ENCODE results near the gene HOXA7.

Gene HOXA7

DNA sequence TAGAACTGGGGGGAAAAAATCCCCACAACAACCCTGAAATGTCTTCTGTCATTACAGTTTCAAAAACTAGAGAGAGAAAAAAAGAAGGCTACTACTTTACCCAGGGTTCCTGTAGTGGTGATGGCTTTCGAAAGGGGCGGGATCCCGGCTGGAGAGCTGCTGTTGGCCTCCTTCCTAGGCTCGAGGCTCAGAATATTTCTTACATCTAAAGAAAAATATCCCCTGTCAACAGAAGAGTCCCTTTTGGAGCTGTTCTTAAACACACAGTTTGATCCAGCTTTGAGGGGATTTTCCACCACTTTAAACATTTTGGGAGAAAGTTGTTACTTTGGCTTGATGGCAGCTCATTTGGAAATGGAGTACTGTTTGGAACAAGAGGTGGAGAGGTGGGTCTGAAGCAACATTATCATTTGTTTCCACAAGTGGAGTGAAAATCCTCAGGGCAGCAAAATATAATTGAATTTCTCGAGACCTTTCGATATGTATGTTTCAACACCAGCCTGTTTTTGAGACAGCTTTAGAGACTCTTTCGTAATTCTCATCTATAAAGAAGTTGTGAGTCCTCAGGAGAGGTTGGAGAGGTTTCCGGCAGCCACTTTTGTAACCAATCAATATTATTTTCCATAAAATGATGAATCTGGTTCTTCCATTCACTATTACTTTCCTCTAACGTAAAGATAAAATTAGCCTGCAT, 38.4 kb upstream of the HOXA7 start:
- Histone ChIP-seq H3K27ac (no peak overlapping the region), H3K4me1 (ENCODE audit: control insufficient read depth in 1 of 2, insufficient read depth in 1 of 2, low read depth in 1 of 2, low read length in 1 of 2) (peaks cover 27 to 41% of the 10 kb centered on the region in 2 experiments), H3K36me3 (no peaks in the 10 kb centered on the region), H3K4me3 (ENCODE audit: low read depth in 1 of 2, low read length in 1 of 2) (no peak overlapping the region), H3K9me3 (no peaks in the 10 kb centered on the region), H3K27me3 (peaks cover 99% of the 10 kb centered on the region)
- TF ChIP-seq, protein P1, sequence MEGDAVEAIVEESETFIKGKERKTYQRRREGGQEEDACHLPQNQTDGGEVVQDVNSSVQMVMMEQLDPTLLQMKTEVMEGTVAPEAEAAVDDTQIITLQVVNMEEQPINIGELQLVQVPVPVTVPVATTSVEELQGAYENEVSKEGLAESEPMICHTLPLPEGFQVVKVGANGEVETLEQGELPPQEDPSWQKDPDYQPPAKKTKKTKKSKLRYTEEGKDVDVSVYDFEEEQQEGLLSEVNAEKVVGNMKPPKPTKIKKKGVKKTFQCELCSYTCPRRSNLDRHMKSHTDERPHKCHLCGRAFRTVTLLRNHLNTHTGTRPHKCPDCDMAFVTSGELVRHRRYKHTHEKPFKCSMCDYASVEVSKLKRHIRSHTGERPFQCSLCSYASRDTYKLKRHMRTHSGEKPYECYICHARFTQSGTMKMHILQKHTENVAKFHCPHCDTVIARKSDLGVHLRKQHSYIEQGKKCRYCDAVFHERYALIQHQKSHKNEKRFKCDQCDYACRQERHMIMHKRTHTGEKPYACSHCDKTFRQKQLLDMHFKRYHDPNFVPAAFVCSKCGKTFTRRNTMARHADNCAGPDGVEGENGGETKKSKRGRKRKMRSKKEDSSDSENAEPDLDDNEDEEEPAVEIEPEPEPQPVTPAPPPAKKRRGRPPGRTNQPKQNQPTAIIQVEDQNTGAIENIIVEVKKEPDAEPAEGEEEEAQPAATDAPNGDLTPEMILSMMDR (IDR thresholded peaks at IDR 0.05): no peak

DNA sequence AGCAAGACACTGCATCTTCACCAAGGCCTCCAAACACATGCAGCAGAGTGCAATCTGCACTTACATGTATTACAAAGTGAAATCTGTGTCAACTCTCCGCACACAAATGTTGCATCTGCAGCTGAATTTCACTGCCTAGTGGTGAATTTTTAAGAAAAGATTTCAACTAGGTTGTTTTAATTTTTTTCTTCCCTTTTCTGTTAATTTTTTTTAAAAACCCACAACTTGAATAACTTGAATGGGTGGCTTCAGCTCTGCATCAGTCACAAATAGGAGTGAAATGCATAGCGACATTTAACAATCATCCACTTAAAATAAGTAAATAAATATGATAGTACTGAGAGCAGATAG, 37.5 kb upstream of the HOXA7 start:
- no peaks in the 10 kb centered on the region for H3K9me3 ChIP-seq
- H3K4me1 ChIP-seq (ENCODE audit: control insufficient read depth in 1 of 2, insufficient read depth in 1 of 2, low read depth in 1 of 2, low read length in 1 of 2): peaks cover 26 to 39% of the 10 kb centered on the region in 2 experiments
- H3K27me3 ChIP-seq: peaks cover 100% of the 10 kb centered on the region
- H3K36me3 ChIP-seq: no peaks in the 10 kb centered on the region
- no peak overlapping the region for H3K27ac ChIP-seq
- H3K4me3 ChIP-seq (ENCODE audit: low read depth in 1 of 2, low read length in 1 of 2): no peak overlapping the region
- TF ChIP-seq, protein P1 (IDR thresholded peaks at IDR 0.05): no peak

DNA sequence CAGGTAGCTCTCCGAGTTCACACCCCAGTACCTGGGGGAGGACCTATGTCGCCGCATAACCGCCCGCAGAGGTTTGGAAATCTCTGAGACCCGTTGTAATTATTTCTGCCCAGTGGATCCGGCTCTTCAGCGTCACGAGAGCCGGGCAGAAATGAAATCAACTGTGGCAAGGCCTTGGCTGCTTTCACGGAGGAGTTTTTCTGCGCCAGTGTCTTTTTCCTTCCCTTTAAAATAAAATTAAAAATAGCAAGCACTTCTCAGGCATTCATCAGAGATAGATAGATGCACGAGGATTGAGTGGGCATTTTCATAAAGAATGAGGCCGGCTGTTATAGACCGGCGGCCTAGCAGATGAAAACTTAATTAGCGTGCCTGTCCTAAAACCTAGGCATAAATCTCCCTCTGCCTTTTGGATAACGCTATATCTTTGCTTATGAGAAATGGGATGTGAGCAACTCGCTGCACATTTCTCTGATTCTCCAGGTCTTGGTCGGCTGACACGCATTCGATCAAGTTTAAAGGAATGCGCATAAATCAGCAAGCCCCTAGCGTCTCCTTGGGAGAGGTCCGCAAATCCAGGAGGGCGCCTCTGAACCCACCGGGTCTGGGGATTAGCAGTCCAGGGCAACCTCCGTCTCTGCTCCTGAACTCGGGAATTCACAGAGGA, 37.0 kb upstream of the HOXA7 start:
- H3K4me1 ChIP-seq (ENCODE audit: control insufficient read depth in 1 of 2, insufficient read depth in 1 of 2, low read depth in 1 of 2, low read length in 1 of 2): peaks cover 28 to 39% of the 10 kb centered on the region in 2 experiments
- no peaks in the 10 kb centered on the region for H3K9me3 ChIP-seq
- H3K4me3 ChIP-seq (ENCODE audit: low read depth in 1 of 2, low read length in 1 of 2): peak overlapping the region; percentile 43 to 68
- TF ChIP-seq, protein P1 (IDR thresholded peaks at IDR 0.05): no peak
- peaks cover 100% of the 10 kb centered on the region for H3K27me3 ChIP-seq
- no peak overlapping the region for H3K27ac ChIP-seq
- no peaks in the 10 kb centered on the region for H3K36me3 ChIP-seq

DNA sequence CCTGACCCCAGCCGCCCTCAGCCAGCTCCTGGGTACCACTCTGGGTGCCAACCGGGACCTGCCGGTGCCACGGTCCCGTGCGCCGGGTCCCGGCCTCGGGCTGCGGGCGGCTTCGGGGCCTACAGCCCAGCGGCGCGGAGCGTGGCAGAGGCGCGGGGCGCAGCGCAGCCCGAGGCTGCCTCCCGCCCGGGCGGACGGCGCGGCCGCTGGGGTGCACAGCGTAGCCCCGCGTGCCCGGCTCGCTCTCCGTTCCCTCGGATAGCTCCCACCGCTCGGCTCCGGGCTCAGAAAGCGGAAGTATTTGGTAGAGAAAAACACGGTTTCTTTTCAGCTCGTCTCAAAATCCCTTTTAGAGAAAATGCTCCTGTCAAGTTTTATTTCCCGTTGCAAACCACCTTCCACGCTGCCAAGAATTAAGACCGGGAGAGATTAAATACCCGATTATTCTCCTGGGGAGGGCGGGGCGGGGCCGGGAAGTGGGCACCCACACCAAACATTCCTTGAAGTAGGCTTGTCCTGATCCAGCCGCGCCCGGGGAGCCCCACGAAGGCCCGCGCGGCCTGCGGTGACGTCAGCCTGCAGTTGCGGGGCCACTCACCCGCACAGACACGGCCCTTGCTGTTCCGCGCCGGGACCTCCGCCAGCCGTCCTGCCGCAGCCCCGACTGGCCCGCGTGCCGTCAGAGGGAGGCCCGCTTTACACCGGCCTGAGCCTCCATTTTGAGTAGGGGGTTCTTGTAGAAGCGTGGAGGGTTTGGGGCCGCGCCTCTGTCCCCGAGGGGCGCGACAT, 36.3 kb upstream of the HOXA7 start:
- Histone ChIP-seq H3K36me3 (no peaks in the 10 kb centered on the region), H3K27me3 (peaks cover 100% of the 10 kb centered on the region), H3K9me3 (no peaks in the 10 kb centered on the region), H3K4me3 (ENCODE audit: low read depth in 1 of 2, low read length in 1 of 2) (peak overlapping the region; percentile 43 to 68), H3K27ac (peak overlapping the region; percentile 54), H3K4me1 (ENCODE audit: control insufficient read depth in 1 of 2, insufficient read depth in 1 of 2, low read depth in 1 of 2, low read length in 1 of 2) (peaks cover 34 to 41% of the 10 kb centered on the region in 2 experiments)
- TF ChIP-seq, protein P1 (IDR thresholded peaks at IDR 0.05): no peak

DNA sequence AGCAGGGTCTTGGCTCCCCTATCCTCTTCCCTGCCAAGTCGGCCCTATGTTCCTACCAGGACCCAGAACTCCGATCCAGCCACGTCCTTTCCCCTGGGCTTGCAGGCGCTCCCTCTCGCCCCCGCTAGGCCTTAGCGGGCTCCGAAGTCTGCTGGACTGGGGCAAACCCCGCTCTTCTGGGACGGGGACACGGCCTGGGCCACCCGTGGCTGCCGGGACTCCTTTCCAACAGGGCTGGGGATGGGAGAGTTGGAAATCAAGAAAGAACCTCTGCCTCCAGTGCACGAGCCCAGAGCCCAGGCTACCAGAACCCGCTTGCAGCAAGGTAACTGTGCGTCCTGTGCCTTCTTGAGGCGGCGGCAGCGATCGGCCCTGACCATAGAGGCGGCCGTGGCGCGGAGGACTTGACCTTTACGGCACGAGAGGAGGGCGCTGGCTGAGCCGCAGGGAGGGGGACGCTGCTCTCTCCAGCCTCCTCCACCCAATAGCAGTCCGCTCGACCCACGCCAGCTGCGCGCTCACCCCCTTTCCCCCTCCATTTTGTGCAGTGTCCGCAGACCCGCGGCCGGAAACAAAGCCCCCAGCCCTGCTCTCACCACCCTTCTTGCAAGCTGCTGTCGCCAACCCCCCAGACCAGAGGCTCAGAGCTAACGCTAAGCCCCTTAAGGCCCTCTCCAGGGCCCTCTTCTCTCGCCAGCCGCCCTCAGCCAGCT, 35.5 kb upstream of the HOXA7 start:
- TF ChIP-seq, protein P1 (IDR thresholded peaks at IDR 0.05): no peak
- Histone ChIP-seq H3K36me3 (no peaks in the 10 kb centered on the region), H3K9me3 (no peaks in the 10 kb centered on the region), H3K27me3 (peaks cover 100% of the 10 kb centered on the region), H3K4me3 (ENCODE audit: low read depth in 1 of 2, low read length in 1 of 2) (peak overlapping the region; percentile 43 to 68), H3K4me1 (ENCODE audit: control insufficient read depth in 1 of 2, insufficient read depth in 1 of 2, low read depth in 1 of 2, low read length in 1 of 2) (peaks cover 35 to 42% of the 10 kb centered on the region in 2 experiments), H3K27ac (peak overlapping the region; percentile 54)
